Neural progenitor cell (in vitro differentiated cells): ENCODE results near the gene FMN1. TPM values are rescaled to one million over a fixed set of nuclear protein-coding genes. Genes with fewer than 3 reads are reported as not detected.
A peak's percentile ranks its signal among the peaks of the same experiment; 100 is the strongest.

ENCODE experiments used
- DNase-seq: peaks from one replicate; pipeline ENCODE4 v3.0.0-alpha.2; 2016; ENCODE audit warnings: low spot score
- H2AFZ ChIP-seq: fragments of 200-600 bp; sonication (generic); replicated peaks from 2 replicates; pipeline ENCODE4 v1.6.1; 2016; ENCODE audit warnings: antibody characterized with exemption
- H3F3A ChIP-seq: fragments of 200-600 bp; sonication (generic); 2 replicates; pipeline ENCODE4 v1.6.1; 2016; ENCODE audit warnings: antibody characterized with exemption, low read depth
- H3K27ac ChIP-seq: fragments of 200-600 bp; sonication (generic); 2 replicates; pipeline ENCODE4 v1.5.1; 2016; ENCODE audit warnings: mild to moderate bottlenecking
- H3K27me3 ChIP-seq: fragments of 200-600 bp; sonication (generic); 2 replicates; pipeline ENCODE4 v1.6.1; 2016; ENCODE audit warnings: mild to moderate bottlenecking, moderate library complexity
- H3K36me3 ChIP-seq: fragments of 200-600 bp; sonication (generic); 2 replicates; pipeline ENCODE4 v1.5.1; 2016
- H3K4me1 ChIP-seq: fragments of 200-600 bp; sonication (generic); 2 replicates; pipeline ENCODE4 v1.6.1; 2016; ENCODE audit warnings: mixed run types
- H3K4me2 ChIP-seq: fragments of 200-600 bp; sonication (generic); 2 replicates; pipeline ENCODE4 v1.6.1; 2016
- H3K4me3 ChIP-seq: fragments of 200-600 bp; sonication (generic); 2 replicates; pipeline ENCODE4 v1.5.1; 2016
- H3K79me2 ChIP-seq: fragments of 200-600 bp; sonication (generic); 2 replicates; pipeline ENCODE4 v1.6.1; 2016; ENCODE audit warnings: low read depth
- H3K9ac ChIP-seq: fragments of 200-600 bp; sonication (generic); 2 replicates; pipeline ENCODE4 v1.6.1; 2016
- H3K9me3 ChIP-seq: fragments of 200-600 bp; sonication (generic); 2 replicates; pipeline ENCODE4 v1.5.1; 2016; ENCODE audit warnings: low read depth
- H4K20me1 ChIP-seq: fragments of 200-600 bp; sonication (generic); 2 replicates; pipeline ENCODE4 v1.6.1; 2016; ENCODE audit warnings: low read depth
- H3K27ac Mint-ChIP-seq: 3 replicates; pipeline ENCODE4 v1.8.0; 2021; ENCODE audit warnings: mixed read lengths
- H3K27me3 Mint-ChIP-seq: 2 replicates; pipeline ENCODE4 v1.8.0; 2022; ENCODE audit warnings: low read depth, mild to moderate bottlenecking, inconsistent platforms, moderate library complexity, mixed read lengths; ENCODE audit not compliant: insufficient read depth
- H3K36me3 Mint-ChIP-seq: 3 replicates; pipeline ENCODE4 v1.8.0; 2021; ENCODE audit warnings: mixed read lengths
- H3K4me1 Mint-ChIP-seq: 3 replicates; pipeline ENCODE4 v1.8.0; 2021; ENCODE audit warnings: mixed read lengths
- H3K4me3 Mint-ChIP-seq: 3 replicates; pipeline ENCODE4 v1.8.0; 2021; ENCODE audit warnings: mild to moderate bottlenecking, moderate library complexity, mixed read lengths
- H3K9me3 Mint-ChIP-seq: 3 replicates; pipeline ENCODE4 v1.8.0; 2020; ENCODE audit warnings: mixed read lengths
- CTCF ChIP-seq: fragments of 200-600 bp; sonication (generic); IDR thresholded peaks from 2 replicates; pipeline ENCODE4 v1.5.1; 2017; ENCODE audit warnings: antibody characterized with exemption, mild to moderate bottlenecking
- EZH2 ChIP-seq: fragments of 200-600 bp; sonication (generic); IDR thresholded peaks from 2 replicates; pipeline ENCODE4 v1.6.1; 2017; ENCODE audit warnings: antibody characterized with exemption, mild to moderate bottlenecking, moderate library complexity
- EZH2phosphoT487 ChIP-seq: fragments of 200-600 bp; sonication (generic); IDR thresholded peaks from 2 replicates; pipeline ENCODE4 v1.6.1; 2017; ENCODE audit warnings: antibody characterized with exemption
- total RNA-seq: library from RNA; depleted of rRNA; stranded (reverse); fragments of >200 nt; gene quantifications from 2 replicates; pipeline ENCODE4 v1.2.3, GENCODE V29; 2015; ENCODE audit warnings: low replicate concordance

Gene FMN1
- total RNA-seq, 1 donor from 2014 or later: 5.7 TPM

GRCh38 chr15:33215941-33216872, 21.7 kb upstream of the FMN1 start:
- peaks cover 4% of the 10 kb centered on the region for H3K27me3 Mint-ChIP-seq
- no peaks in the 10 kb centered on the region for H3K27me3 ChIP-seq
- DNase-seq: peak; percentile 51

GRCh38 chr15:33211176-33211808, 16.8 kb upstream of the FMN1 start:
- no peaks in the 10 kb centered on the region for H3K9me3 ChIP-seq
- peaks cover 6% of the 10 kb centered on the region for H3K27me3 Mint-ChIP-seq
- H3F3A ChIP-seq: no peaks in the 10 kb centered on the region
- no peak overlapping the region for H3K9ac ChIP-seq
- H3K4me1 ChIP-seq: peaks cover 8% of the 10 kb centered on the region
- no peak overlapping the region for H3K4me3 ChIP-seq
- no peak overlapping the region for H2AFZ ChIP-seq
- H3K36me3 ChIP-seq: no peaks in the 10 kb centered on the region
- TF ChIP-seq CTCF: no peak
- H3K27me3 ChIP-seq: no peaks in the 10 kb centered on the region
- no peak for DNase-seq
- H3K27ac ChIP-seq: no peak overlapping the region
- H3K4me1 Mint-ChIP-seq: peaks cover 20% of the 10 kb centered on the region
- no peak overlapping the region for H3K4me3 Mint-ChIP-seq
- peak overlapping the region; percentile 9 for H3K27ac Mint-ChIP-seq
- no peaks in the 10 kb centered on the region for H3K36me3 Mint-ChIP-seq
- no peaks in the 10 kb centered on the region for H3K9me3 Mint-ChIP-seq
- no peaks in the 10 kb centered on the region for H3K79me2 ChIP-seq
- H3K4me2 ChIP-seq: no peak overlapping the region
- no peaks in the 10 kb centered on the region for H4K20me1 ChIP-seq

More at GRCh38 chr15:33215941-33216872, 21.7 kb upstream of the FMN1 start:
- Histone ChIP-seq H4K20me1 (no peaks in the 10 kb centered on the region), H3K27ac (no peak overlapping the region), H3K79me2 (no peaks in the 10 kb centered on the region), H3K4me3 (no peak overlapping the region), H2AFZ (no peak overlapping the region), H3K9ac (no peak overlapping the region), H3F3A (no peaks in the 10 kb centered on the region), H3K36me3 (no peaks in the 10 kb centered on the region), H3K4me1 (no peaks in the 10 kb centered on the region), H3K4me2 (no peak overlapping the region), H3K9me3 (no peaks in the 10 kb centered on the region)
- peaks cover 8% of the 10 kb centered on the region for H3K4me1 Mint-ChIP-seq
- H3K9me3 Mint-ChIP-seq: peaks cover 2% of the 10 kb centered on the region
- no peak overlapping the region for H3K27ac Mint-ChIP-seq
- no peaks in the 10 kb centered on the region for H3K36me3 Mint-ChIP-seq
- H3K4me3 Mint-ChIP-seq: no peak overlapping the region
- no peak for TF ChIP-seq EZH2
- peak; percentile 72 for TF ChIP-seq CTCF

DNA sequence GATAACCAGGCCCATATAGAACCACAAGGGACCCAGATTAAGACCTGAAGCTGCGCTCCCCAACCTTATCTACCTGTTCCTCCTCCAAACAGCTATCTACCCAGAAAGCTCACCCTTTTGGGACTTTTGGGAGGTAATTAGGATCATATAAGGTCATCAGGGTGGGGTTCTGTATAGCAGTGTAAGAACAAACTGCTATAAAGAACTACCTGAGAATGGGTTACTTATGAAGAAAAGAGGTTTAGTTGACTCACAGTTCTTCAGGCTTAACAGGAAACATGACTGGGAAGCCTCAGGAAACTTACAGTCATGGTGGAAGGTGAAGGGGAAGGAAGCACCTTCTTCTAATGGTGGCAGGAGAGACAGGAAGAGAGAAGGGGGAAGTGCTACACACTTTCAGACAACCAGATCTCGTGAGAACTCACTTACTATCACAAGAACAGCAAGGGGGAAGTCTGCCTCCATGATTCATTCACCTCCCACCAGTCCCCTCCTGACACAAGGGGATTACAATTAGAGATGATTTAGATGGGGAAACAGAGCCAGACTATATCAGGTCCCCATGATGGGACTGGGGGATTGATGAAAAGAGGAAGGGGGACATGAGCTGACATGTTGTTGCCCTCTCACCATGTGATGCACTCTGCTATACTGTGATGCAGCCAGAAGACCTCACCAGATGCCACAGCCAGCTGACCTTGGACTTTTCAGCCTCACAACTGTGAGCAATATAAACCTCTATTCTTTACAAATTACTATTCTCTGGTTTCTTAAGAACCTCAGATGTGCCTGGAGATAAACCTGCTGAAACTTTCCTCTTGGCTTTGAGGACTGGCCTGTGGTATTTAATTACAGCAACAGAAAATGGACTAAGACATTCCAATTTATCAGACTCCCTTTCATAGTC, 15.3 kb upstream of the FMN1 start:
- no peak for TF ChIP-seq EZH2phosphoT487
- TF ChIP-seq EZH2: no peak
- no peak for TF ChIP-seq CTCF
- H3K4me3 ChIP-seq: no peak overlapping the region
- no peak overlapping the region for H2AFZ ChIP-seq
- Mint-ChIP-seq H3K9me3 (no peaks in the 10 kb centered on the region), H3K27ac (peak overlapping the region; percentile 5), H3K27me3 (peaks cover 6% of the 10 kb centered on the region), H3K36me3 (no peaks in the 10 kb centered on the region), H3K4me1 (peaks cover 20% of the 10 kb centered on the region), H3K4me3 (no peak overlapping the region)
- no peak overlapping the region for H3K27ac ChIP-seq
- no peaks in the 10 kb centered on the region for H3K9me3 ChIP-seq
- H3F3A ChIP-seq: no peaks in the 10 kb centered on the region
- DNase-seq: no peak
- H3K4me1 ChIP-seq: peaks cover 13% of the 10 kb centered on the region
- no peaks in the 10 kb centered on the region for H3K36me3 ChIP-seq
- H3K27me3 ChIP-seq: no peaks in the 10 kb centered on the region
- no peak overlapping the region for H3K9ac ChIP-seq
- no peaks in the 10 kb centered on the region for H4K20me1 ChIP-seq
- no peaks in the 10 kb centered on the region for H3K79me2 ChIP-seq
- H3K4me2 ChIP-seq: no peak overlapping the region
